Fibroblast of skin of abdomen (primary cell): ENCODE measurements around the gene RUVBL2.
A peak's percentile ranks its signal among the peaks of the same experiment; 100 is the strongest.
"Not testable (repeated sequence)": the region's sequence is repeated elsewhere in the genome, so short reads cannot be mapped to it uniquely, and the experiment has no call there.

Source experiments
- DNase-seq: peaks from one replicate; pipeline ENCODE4 v3.0.0-alpha.2; 2013

RUVBL2 gene

GRCh38 chr19:49018388-49019241, 24.9 kb downstream of the RUVBL2 start:
- not testable (repeated sequence) for DNase-seq

- peak; percentile 36 for DNase-seq
Measured at GRCh38 chr19:49019242-49019932, 25.7 kb downstream of the RUVBL2 start.

- no peak for DNase-seq
Measured at GRCh38 chr19:49020342-49020741, 26.7 kb downstream of the RUVBL2 start.

- DNase-seq: no peak
Measured at GRCh38 chr19:49020931-49021895, 27.5 kb downstream of the RUVBL2 start.

GRCh38 chr19:49022116-49022515, 28.4 kb downstream of the RUVBL2 start:
- DNase-seq: no peak

GRCh38 chr19:49024233-49024632, 30.5 kb downstream of the RUVBL2 start, which contains the start of gene CGB3:
Gene CGB3 (minus strand): TSS chr19:49024333. CDS start chr19:49023971, 362 bp downstream.
- not testable (repeated sequence) for DNase-seq

- not testable (repeated sequence) for DNase-seq
Measured at GRCh38 chr19:49025088-49025487, 31.4 kb downstream of the RUVBL2 start.

- DNase-seq: peak; percentile 36
Measured at GRCh38 chr19:49025599-49025998, 31.9 kb downstream of the RUVBL2 start.

- not testable (repeated sequence) for DNase-seq
Measured at GRCh38 chr19:49028686-49029085, 35.0 kb downstream of the RUVBL2 start.

GRCh38 chr19:49029749-49030148, 36.1 kb downstream of the RUVBL2 start:
- peak; percentile 61 for DNase-seq

GRCh38 chr19:49030323-49030722, 36.6 kb downstream of the RUVBL2 start:
- DNase-seq: not testable (repeated sequence)

- DNase-seq: not testable (repeated sequence)
Measured at GRCh38 chr19:49031642-49032301, 38.1 kb downstream of the RUVBL2 start, which contains the start of gene CGB2. Gene CGB2 (plus strand): TSS chr19:49031890. CDS start chr19:49032096, 206 bp downstream.

- not testable (repeated sequence) for DNase-seq
Measured at GRCh38 chr19:49036815-49037214, 43.1 kb downstream of the RUVBL2 start, which contains the start of gene CGB1. Gene CGB1 (minus strand): TSS chr19:49036895. CDS start chr19:49036711, 184 bp downstream.

GRCh38 chr19:49038111-49038510, 44.4 kb downstream of the RUVBL2 start:
- not testable (repeated sequence) for DNase-seq

- peak; percentile 72 for DNase-seq
Measured at GRCh38 chr19:49038557-49039276, 45.0 kb downstream of the RUVBL2 start.

GRCh38 chr19:49039736-49040135, 46.0 kb downstream of the RUVBL2 start:
- not testable (repeated sequence) for DNase-seq

- DNase-seq: no peak
Measured at GRCh38 chr19:49042177-49042576, 48.5 kb downstream of the RUVBL2 start.

GRCh38 chr19:49042666-49043065, 49.0 kb downstream of the RUVBL2 start:
- DNase-seq: not testable (repeated sequence)

- DNase-seq: not testable (repeated sequence)
Measured at GRCh38 chr19:49043548-49043947, 49.9 kb downstream of the RUVBL2 start, which contains the start of gene CGB5. Gene CGB5 (plus strand): TSS chr19:49043848. CDS start chr19:49044210, 362 bp downstream.

- DNase-seq: not testable (repeated sequence)
Measured at GRCh38 chr19:49049011-49049410, 55.3 kb downstream of the RUVBL2 start, which contains the start of gene CGB8. Gene CGB8 (minus strand): TSS chr19:49049111. CDS start chr19:49048739, 372 bp downstream.
